BE2C (cell line): ENCODE results near the gene RAB8B.

Experiments used
- DNase-seq: peaks from one replicate; pipeline ENCODE4 v3.0.0-alpha.2; 2020
- H3K27me3 ChIP-seq: fragments of 250-450 bp; sonication (Bioruptor Pico); 2 replicates; pipeline ENCODE4 v1.5.1; 2020; ENCODE audit warnings: mild to moderate bottlenecking
- H3K36me3 ChIP-seq: fragments of 250-450 bp; sonication (Bioruptor Pico); 2 replicates; pipeline ENCODE4 v1.5.1; 2020; ENCODE audit warnings: mild to moderate bottlenecking
- H3K4me1 ChIP-seq: fragments of 250-450 bp; sonication (Bioruptor Pico); 2 replicates; pipeline ENCODE4 v1.5.1; 2020
- H3K4me3 ChIP-seq: 2 replicates; pipeline ENCODE4 v1.5.1; 2011; ENCODE audit warnings: low read depth, low read length
- H3K9me3 ChIP-seq: fragments of 250-450 bp; sonication (Bioruptor Pico); 2 replicates; pipeline ENCODE4 v1.5.1; 2020
- TF ChIP-seq, protein P1 (sequence below): IDR thresholded peaks from 2 replicates; pipeline ENCODE4 v1.5.1; 2012; ENCODE audit warnings: mild to moderate bottlenecking, low read depth, low read length

RAB8B gene

DNA sequence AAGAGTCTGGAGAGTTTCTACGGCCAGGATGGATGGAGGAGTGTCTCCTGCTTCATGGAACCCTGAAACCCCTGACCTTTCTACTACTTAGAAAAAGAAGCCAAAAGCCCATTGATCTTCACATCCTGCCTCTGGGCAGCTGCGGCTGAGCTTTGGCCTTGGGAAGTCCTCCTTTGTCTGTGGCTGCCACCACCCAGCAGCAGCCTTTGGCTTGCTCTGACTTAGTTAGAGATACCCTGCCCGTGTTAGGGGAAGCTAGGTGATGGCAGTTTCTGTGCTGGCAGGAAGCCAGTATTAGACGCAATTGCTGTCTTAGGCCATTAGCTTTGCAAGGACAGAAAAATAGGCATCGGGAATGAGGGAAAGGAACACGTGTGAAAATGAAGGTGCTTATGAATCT, 106.8 kb downstream of the RAB8B start:
- TF ChIP-seq, protein P1, sequence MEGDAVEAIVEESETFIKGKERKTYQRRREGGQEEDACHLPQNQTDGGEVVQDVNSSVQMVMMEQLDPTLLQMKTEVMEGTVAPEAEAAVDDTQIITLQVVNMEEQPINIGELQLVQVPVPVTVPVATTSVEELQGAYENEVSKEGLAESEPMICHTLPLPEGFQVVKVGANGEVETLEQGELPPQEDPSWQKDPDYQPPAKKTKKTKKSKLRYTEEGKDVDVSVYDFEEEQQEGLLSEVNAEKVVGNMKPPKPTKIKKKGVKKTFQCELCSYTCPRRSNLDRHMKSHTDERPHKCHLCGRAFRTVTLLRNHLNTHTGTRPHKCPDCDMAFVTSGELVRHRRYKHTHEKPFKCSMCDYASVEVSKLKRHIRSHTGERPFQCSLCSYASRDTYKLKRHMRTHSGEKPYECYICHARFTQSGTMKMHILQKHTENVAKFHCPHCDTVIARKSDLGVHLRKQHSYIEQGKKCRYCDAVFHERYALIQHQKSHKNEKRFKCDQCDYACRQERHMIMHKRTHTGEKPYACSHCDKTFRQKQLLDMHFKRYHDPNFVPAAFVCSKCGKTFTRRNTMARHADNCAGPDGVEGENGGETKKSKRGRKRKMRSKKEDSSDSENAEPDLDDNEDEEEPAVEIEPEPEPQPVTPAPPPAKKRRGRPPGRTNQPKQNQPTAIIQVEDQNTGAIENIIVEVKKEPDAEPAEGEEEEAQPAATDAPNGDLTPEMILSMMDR = no peak
- Histone ChIP-seq H3K9me3 (no peaks in the 10 kb centered on the region), H3K27me3 (no peaks in the 10 kb centered on the region), H3K36me3 (no peaks in the 10 kb centered on the region), H3K4me3 (no peak overlapping the region), H3K4me1 (no peaks in the 10 kb centered on the region)
- DNase-seq = peak; percentile 30

DNA sequence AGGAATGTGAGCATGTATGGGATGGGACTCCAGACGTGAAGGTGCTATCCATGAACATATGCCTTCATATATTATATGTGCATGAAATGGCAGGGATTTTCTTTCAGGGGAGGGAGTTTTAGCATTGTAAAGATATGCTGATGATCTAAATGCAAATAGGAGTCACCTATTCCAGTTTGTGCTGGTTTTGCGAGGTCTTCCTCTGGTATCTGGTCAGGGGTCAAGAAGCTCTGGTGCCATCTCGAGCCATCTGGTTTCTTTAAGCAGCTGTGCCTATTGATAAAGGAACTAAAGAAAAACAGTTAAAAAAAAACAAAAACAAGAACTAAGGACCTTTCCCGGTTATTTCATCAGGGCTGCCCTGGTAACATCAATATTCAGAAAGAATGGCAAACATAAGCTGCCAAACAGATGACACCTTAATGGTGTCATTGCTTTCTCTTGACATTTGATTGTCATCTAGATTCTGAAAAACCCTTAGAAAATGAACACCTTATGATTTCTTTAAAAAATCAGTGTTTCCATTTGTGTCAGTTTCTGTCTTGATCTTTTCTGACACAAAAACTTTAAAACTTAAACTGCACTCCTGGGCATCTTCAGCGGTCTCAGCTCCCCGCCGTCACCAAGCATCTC, 110.7 kb downstream of the RAB8B start:
- no peak overlapping the region for H3K4me3 ChIP-seq
- TF ChIP-seq, protein P1 = no peak
- DNase-seq = no peak
- H3K27me3 ChIP-seq = no peaks in the 10 kb centered on the region
- no peaks in the 10 kb centered on the region for H3K9me3 ChIP-seq
- no peaks in the 10 kb centered on the region for H3K36me3 ChIP-seq
- H3K4me1 ChIP-seq = no peaks in the 10 kb centered on the region; the same call in 1 of the 2 replicates

DNA sequence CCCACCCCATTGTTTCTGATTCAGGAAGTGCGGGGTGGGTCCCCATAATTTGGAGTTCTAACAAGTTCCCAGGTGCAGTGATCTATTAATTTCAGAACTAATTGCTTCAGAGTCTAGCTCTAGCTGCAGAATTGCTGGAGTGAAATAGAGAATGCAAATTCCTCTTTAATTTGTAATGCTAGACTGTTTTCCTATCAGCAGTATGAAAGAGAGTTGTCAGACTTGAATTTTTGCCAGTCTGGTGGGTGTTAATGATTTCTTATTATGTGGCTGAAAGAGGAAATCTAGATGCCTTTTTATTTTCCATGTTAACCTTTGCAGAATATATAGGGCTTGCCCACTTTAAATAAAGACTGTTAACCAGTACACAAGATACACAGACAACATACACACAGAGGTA, 111.7 kb downstream of the RAB8B start:
- H3K4me3 ChIP-seq = no peak overlapping the region
- H3K36me3 ChIP-seq = no peaks in the 10 kb centered on the region
- no peak for DNase-seq
- H3K27me3 ChIP-seq = no peaks in the 10 kb centered on the region
- no peaks in the 10 kb centered on the region for H3K9me3 ChIP-seq
- H3K4me1 ChIP-seq = no peaks in the 10 kb centered on the region; the same call in 1 of the 2 replicates
- TF ChIP-seq, protein P1 = no peak

DNA sequence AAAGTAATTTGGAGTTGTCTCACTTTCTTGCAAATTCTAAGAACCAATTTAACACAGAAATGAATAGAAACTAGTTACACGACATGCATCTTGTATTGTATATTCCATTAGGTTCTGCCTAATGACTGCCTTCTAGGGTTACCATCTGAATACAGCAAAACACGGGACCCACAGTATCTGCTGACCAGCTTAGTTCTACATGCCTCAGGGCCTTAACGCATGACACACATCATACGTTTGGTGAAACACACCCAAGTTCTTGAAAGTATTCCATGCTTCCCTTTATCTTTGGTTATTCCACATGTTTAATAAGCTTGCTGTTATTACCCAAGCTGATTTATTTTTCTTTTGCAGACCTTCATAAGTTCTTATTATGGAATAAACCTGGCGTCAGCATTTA, 115.9 kb downstream of the RAB8B start:
- DNase-seq = no peak
- no peaks in the 10 kb centered on the region for H3K36me3 ChIP-seq
- TF ChIP-seq, protein P1 = no peak
- H3K4me1 ChIP-seq = no peaks in the 10 kb centered on the region; the same call in 1 of the 2 replicates
- no peaks in the 10 kb centered on the region for H3K9me3 ChIP-seq
- H3K27me3 ChIP-seq = no peaks in the 10 kb centered on the region
- no peak overlapping the region for H3K4me3 ChIP-seq

- Histone ChIP-seq H3K4me1 (no peaks in the 10 kb centered on the region; the same call in 1 of the 2 replicates), H3K4me3 (no peak overlapping the region), H3K9me3 (no peaks in the 10 kb centered on the region), H3K36me3 (no peaks in the 10 kb centered on the region), H3K27me3 (no peaks in the 10 kb centered on the region; the same call in 1 of the 2 replicates)
- no peak for DNase-seq
- TF ChIP-seq, protein P1 = no peak
These were observed 117.2 kb downstream of the RAB8B start for GRCh38 chr15:63306492-63307073.

GRCh38 chr15:63308491-63308890, 119.1 kb downstream of the RAB8B start:
- Histone ChIP-seq H3K4me1 (no peaks in the 10 kb centered on the region; the same call in 1 of the 2 replicates), H3K36me3 (no peaks in the 10 kb centered on the region)

More at GRCh38 chr15:63308491-63308890, 119.1 kb downstream of the RAB8B start:
- no peaks in the 10 kb centered on the region; the same call in 1 of the 2 replicates for H3K27me3 ChIP-seq
- H3K4me3 ChIP-seq = no peak overlapping the region
- TF ChIP-seq, protein P1 = no peak
- DNase-seq = no peak
- no peaks in the 10 kb centered on the region for H3K9me3 ChIP-seq
